PC-9 (cell line): ENCODE measurements around the gene SUGCT.

Experiments
- CTCF ChIP-seq: fragments of 200-600 bp; sonication (generic); conservative IDR thresholded peaks from 2 replicates; pipeline ENCODE4 v1.6.1; 2017; ENCODE audit warnings: mixed run types, antibody characterized with exemption, mild to moderate bottlenecking, moderate library complexity
- EZH2 ChIP-seq: fragments of 200-600 bp; sonication (generic); IDR thresholded peaks from 2 replicates; pipeline ENCODE4 v1.8.0; 2017; ENCODE audit warnings: antibody characterized with exemption, low read depth

- no peak for TF ChIP-seq EZH2
- TF ChIP-seq CTCF: no peak
These were observed 538.5 kb downstream of the SUGCT start for GRCh38 chr7:40673285-40673684.
